Loucy (cell line): Measurements from ENCODE around the gene F5.

Experiments used
- CTCF ChIP-seq: fragments of 200-600 bp; sonication (generic); conservative IDR thresholded peaks from 2 replicates; pipeline ENCODE4 v1.5.1; 2014; ENCODE audit warnings: mild to moderate bottlenecking, antibody characterized with exemption, low read length
- EZH2phosphoT487 ChIP-seq: fragments of 200-600 bp; IDR thresholded peaks from 2 replicates; pipeline ENCODE4 v1.6.1; 2018; ENCODE audit warnings: antibody characterized with exemption, mild to moderate bottlenecking, moderate library complexity, borderline replicate concordance

- no peak for TF ChIP-seq EZH2phosphoT487
- TF ChIP-seq CTCF: no peak
Measured at GRCh38 chr1:169526120-169526832, 60.0 kb downstream of the F5 start.
